Caco-2 (cell line): ENCODE data around the gene TGM4. TPM values are rescaled to one million over a fixed set of nuclear protein-coding genes. Genes with fewer than 3 reads are reported as not detected.

ENCODE experiments used
- BruUV-seq: library from RNA; stranded (reverse); fragments of 400-500 nt; replicated peaks from 2 replicates; lab custom pipeline; 2021; lab: Mats Ljungman, UMichigan
- CTCF ChIA-PET: fragments of 300-600 bp; sonication (Branson Sonifier 250); formaldehyde crosslinking; loops from one replicate; lab custom pipeline; 2022; ENCODE audit warnings: antibody characterized with exemption; lab: Charles Lee
- POLR2A ChIA-PET: fragments of 300-600 bp; sonication (Branson Sonifier 250); formaldehyde crosslinking; loops from one replicate; lab custom pipeline; 2022; ENCODE audit warnings: antibody characterized with exemption; lab: Charles Lee
- DNase-seq, 2 experiments: peaks; one replicate each; pipeline versions ENCODE4 v3.0.0 to v3.0.0-alpha.2; 2020 to 2022
- H3K27me3 ChIP-seq: replicated peaks from 2 replicates; pipeline ENCODE4 v1.6.0; 2011; ENCODE audit warnings: low read length; ENCODE audit not compliant: control insufficient read depth, insufficient read depth
- H3K36me3 ChIP-seq: 2 replicates; pipeline ENCODE4 v1.5.1; 2011; ENCODE audit warnings: low read length; ENCODE audit not compliant: control insufficient read depth, insufficient read depth
- H3K4me1 ChIP-seq: fragments of 250-450 bp; sonication (Bioruptor Pico); 2 replicates; pipeline ENCODE4 v1.5.1; 2020; ENCODE audit warnings: mild to moderate bottlenecking
- H3K4me3 ChIP-seq: 2 replicates; pipeline ENCODE4 v1.5.1; 2011; ENCODE audit warnings: low read depth, mild to moderate bottlenecking, control low read depth, low read length
- H3K9me3 ChIP-seq: fragments of 250-450 bp; sonication (Bioruptor Pico); 2 replicates; pipeline ENCODE4 v1.5.1; 2020; ENCODE audit warnings: mild to moderate bottlenecking, moderate library complexity
- H3K27ac Mint-ChIP-seq: one replicate; pipeline ENCODE4 v1.8.0; 2022; ENCODE audit warnings: mixed read lengths; ENCODE audit not compliant: unreplicated experiment
- H3K27me3 Mint-ChIP-seq: one replicate; pipeline ENCODE4 v1.8.0; 2022; ENCODE audit warnings: mixed read lengths; ENCODE audit not compliant: insufficient read depth, unreplicated experiment
- H3K36me3 Mint-ChIP-seq: one replicate; pipeline ENCODE4 v1.8.0; 2022; ENCODE audit warnings: mild to moderate bottlenecking, mixed read lengths; ENCODE audit not compliant: insufficient read depth, unreplicated experiment
- H3K4me1 Mint-ChIP-seq: one replicate; pipeline ENCODE4 v1.8.0; 2022; ENCODE audit warnings: low read depth, mixed read lengths; ENCODE audit not compliant: unreplicated experiment
- H3K4me3 Mint-ChIP-seq: one replicate; pipeline ENCODE4 v1.8.0; 2022; ENCODE audit warnings: mild to moderate bottlenecking, moderate library complexity, mixed read lengths; ENCODE audit not compliant: unreplicated experiment
- H3K9me3 Mint-ChIP-seq: one replicate; pipeline ENCODE4 v1.8.0; 2022; ENCODE audit warnings: mixed read lengths; ENCODE audit not compliant: unreplicated experiment
- CTCF ChIP-seq, 2 experiments: fragments of 200-600 bp in 1 of 2; IDR thresholded peaks; 1 replicate in 1 of 2; 2 replicates in 1 of 2; pipeline versions ENCODE4 v1.5.1 to v1.8.0; 2011 to 2022; ENCODE audit warnings: antibody characterized with exemption in 1 of 2, control low read depth in 1 of 2, inconsistent platforms in 1 of 2, low read depth in 1 of 2, low read length in 1 of 2, mild to moderate bottlenecking in 1 of 2, moderate library complexity in 1 of 2; ENCODE audit not compliant: insufficient read depth in 1 of 2, severe bottlenecking in 1 of 2, unreplicated experiment in 1 of 2
- intact Hi-C: fragments of 100-400 bp; cut with micrococcal nuclease; formaldehyde crosslinking; loops from one replicate; pipeline ENCODE4 v1.10.0; 2022; ENCODE audit not compliant: unreplicated experiment
- total RNA-seq: library from RNA; stranded (reverse); gene quantifications from 2 replicates; pipeline ENCODE4 v1.2.3, GENCODE V29; 2022

The TGM4 gene
- total RNA-seq, 1 experiment from 2014 or later = not detected

DNA sequence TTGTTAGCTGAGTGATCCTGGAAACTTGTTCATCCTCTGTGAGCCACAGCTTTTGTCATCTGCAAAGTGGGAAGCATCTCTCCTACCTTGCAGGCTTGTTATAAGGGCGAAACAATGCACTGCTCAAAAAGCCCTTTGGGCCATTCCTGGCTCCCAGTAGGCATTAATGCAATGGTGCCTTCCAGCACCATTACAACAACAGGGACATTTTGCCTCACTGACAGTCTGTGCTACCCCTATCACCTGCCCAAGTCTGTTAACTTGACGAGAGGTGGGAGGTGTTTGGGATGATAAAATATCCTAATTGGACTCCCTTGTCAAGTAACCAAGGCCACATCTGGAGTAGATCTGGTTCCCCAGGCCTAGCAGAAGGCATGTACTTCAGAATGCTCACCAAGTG lies 57.4 kb downstream of the TGM4 start:
- Histone ChIP-seq H3K36me3 (peaks cover 3% of the 10 kb centered on the region), H3K9me3 (no peaks in the 10 kb centered on the region), H3K27me3 (no peaks in the 10 kb centered on the region), H3K4me3 (no peak overlapping the region), H3K4me1 (no peaks in the 10 kb centered on the region)
- ChIA-PET POLR2A (no interaction called here), CTCF (no interaction called here)
- Mint-ChIP-seq H3K27me3 (no peaks in the 10 kb centered on the region), H3K36me3 (peaks cover 40% of the 10 kb centered on the region), H3K9me3 (no peaks in the 10 kb centered on the region), H3K27ac (no peak overlapping the region), H3K4me3 (no peak overlapping the region), H3K4me1 (no peaks in the 10 kb centered on the region)
- no TSS peak for BruUV-seq
- no peak for TF ChIP-seq CTCF (IDR thresholded peaks at IDR 0.05; ENCODE audit: insufficient read depth in 1 of 2, low read depth in 1 of 2, low read length in 1 of 2, severe bottlenecking in 1 of 2, unreplicated experiment in 1 of 2)
- intact Hi-C loops = no loop called here
- DNase-seq = no peak

GRCh38 chr3:44932271-44932670 lies 57.9 kb downstream of the TGM4 start:
- no peaks in the 10 kb centered on the region for H3K9me3 ChIP-seq
- H3K36me3 ChIP-seq = peaks cover 3% of the 10 kb centered on the region
- no peaks in the 10 kb centered on the region for H3K27me3 ChIP-seq
- ChIA-PET CTCF (no interaction called here), POLR2A (no interaction called here)
- no peaks in the 10 kb centered on the region for H3K4me1 ChIP-seq
- Mint-ChIP-seq H3K4me3 (no peak overlapping the region), H3K9me3 (no peaks in the 10 kb centered on the region), H3K27ac (no peak overlapping the region), H3K4me1 (no peaks in the 10 kb centered on the region), H3K36me3 (peaks cover 40% of the 10 kb centered on the region), H3K27me3 (no peaks in the 10 kb centered on the region)
- no peak for TF ChIP-seq CTCF (IDR thresholded peaks at IDR 0.05; ENCODE audit: insufficient read depth in 1 of 2, low read depth in 1 of 2, low read length in 1 of 2, severe bottlenecking in 1 of 2, unreplicated experiment in 1 of 2)
- no peak for DNase-seq
- intact Hi-C loops = no loop called here
- H3K4me3 ChIP-seq = no peak overlapping the region
- BruUV-seq = no TSS peak

- Mint-ChIP-seq H3K4me3 (no peak overlapping the region), H3K36me3 (peaks cover 43% of the 10 kb centered on the region), H3K27ac (no peak overlapping the region), H3K9me3 (no peaks in the 10 kb centered on the region), H3K4me1 (no peaks in the 10 kb centered on the region), H3K27me3 (no peaks in the 10 kb centered on the region)
- Histone ChIP-seq H3K4me3 (no peak overlapping the region), H3K9me3 (no peaks in the 10 kb centered on the region), H3K4me1 (no peaks in the 10 kb centered on the region), H3K27me3 (no peaks in the 10 kb centered on the region), H3K36me3 (peaks cover 3% of the 10 kb centered on the region)
- TF ChIP-seq CTCF (IDR thresholded peaks at IDR 0.05; ENCODE audit: insufficient read depth in 1 of 2, low read depth in 1 of 2, low read length in 1 of 2, severe bottlenecking in 1 of 2, unreplicated experiment in 1 of 2) = no peak
- DNase-seq = no peak
- no TSS peak for BruUV-seq
- ChIA-PET POLR2A (no interaction called here), CTCF (no interaction called here)
- intact Hi-C loops = no loop called here
These were observed 58.9 kb downstream of the TGM4 start for GRCh38 chr3:44932986-44933944.
